Measurements from ENCODE around the gene NTM. TPM values are rescaled to one million over a fixed set of nuclear protein-coding genes. Genes with fewer than 3 reads are reported as not detected.

The NTM gene
- total RNA-seq, 1 experiment from 2014 or later: 16.4 TPM

DNA sequence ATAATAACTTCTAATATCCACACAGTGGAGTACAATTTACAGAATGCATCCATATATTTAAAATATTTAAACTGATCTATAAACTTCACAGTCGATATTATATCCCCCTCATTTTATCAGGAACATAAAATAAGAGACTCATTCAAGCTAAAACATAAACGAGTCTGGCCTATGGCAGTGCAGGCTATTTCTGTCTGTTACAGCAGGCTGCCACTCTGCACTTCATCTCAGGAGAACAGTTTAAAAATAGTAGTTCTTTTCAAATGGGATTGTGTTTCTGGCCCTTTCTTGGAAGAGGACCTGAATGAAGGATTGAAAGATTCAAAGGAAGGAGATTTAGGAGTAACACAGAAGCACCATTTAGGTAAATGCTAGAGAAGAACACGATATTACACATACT lies 915.7 kb downstream of the NTM start (continued):
- TF ChIP-seq, protein P1, sequence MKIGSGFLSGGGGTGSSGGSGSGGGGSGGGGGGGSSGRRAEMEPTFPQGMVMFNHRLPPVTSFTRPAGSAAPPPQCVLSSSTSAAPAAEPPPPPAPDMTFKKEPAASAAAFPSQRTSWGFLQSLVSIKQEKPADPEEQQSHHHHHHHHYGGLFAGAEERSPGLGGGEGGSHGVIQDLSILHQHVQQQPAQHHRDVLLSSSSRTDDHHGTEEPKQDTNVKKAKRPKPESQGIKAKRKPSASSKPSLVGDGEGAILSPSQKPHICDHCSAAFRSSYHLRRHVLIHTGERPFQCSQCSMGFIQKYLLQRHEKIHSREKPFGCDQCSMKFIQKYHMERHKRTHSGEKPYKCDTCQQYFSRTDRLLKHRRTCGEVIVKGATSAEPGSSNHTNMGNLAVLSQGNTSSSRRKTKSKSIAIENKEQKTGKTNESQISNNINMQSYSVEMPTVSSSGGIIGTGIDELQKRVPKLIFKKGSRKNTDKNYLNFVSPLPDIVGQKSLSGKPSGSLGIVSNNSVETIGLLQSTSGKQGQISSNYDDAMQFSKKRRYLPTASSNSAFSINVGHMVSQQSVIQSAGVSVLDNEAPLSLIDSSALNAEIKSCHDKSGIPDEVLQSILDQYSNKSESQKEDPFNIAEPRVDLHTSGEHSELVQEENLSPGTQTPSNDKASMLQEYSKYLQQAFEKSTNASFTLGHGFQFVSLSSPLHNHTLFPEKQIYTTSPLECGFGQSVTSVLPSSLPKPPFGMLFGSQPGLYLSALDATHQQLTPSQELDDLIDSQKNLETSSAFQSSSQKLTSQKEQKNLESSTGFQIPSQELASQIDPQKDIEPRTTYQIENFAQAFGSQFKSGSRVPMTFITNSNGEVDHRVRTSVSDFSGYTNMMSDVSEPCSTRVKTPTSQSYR (CRISPR knock-in tag; IDR thresholded peaks at IDR 0.05): no peak
- TF ChIP-seq, protein P2, sequence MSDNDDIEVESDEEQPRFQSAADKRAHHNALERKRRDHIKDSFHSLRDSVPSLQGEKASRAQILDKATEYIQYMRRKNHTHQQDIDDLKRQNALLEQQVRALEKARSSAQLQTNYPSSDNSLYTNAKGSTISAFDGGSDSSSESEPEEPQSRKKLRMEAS (CRISPR knock-in tag; IDR thresholded peaks at IDR 0.05): no peak
- TF ChIP-seq ATF1 (CRISPR knock-in tag; IDR thresholded peaks at IDR 0.05): no peak

DNA sequence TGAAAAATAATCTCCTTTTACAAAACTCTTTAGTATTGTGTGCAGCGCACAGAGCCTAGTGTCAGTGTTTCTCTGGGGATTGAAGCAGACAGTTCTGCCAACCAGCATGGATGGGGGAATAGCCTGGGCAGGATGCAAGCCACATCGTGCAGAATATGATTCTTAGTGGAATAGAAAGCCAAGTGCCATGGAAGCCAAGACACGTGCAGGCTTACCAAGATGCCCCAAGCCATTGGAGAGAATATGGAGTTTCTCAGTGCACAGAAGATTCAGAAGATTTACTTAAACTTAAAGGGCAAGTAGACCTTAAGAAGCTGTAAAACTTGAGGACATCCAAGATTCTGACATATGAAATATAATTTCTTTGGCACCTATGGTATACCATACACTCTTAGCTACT lies 917.6 kb downstream of the NTM start:
- ChIA-PET CTCF (interaction anchor here (2.2 kb wide), 1 partner anchor 12 kb away, joined by 7 read pairs; no protein-coding TSS in a partner anchor), POLR2A (no interaction called here)
- H3K36me3 Mint-ChIP-seq: no peaks in the 10 kb centered on the region
- ATAC-seq: no peak
- no peaks in the 10 kb centered on the region for H3K27me3 Mint-ChIP-seq (ENCODE audit: low read depth)
- no peak overlapping the region for H3K4me3 Mint-ChIP-seq
- TF ChIP-seq ZNF671 (CRISPR knock-in tag; IDR thresholded peaks at IDR 0.05): no peak
- TF ChIP-seq ZNF263 (CRISPR knock-in tag; IDR thresholded peaks at IDR 0.05; ENCODE audit: low read depth): no peak
- TF ChIP-seq ATF1 (CRISPR knock-in tag; IDR thresholded peaks at IDR 0.05): no peak
- TF ChIP-seq JAZF1 (CRISPR knock-in tag; IDR thresholded peaks at IDR 0.05): no peak
- TF ChIP-seq GRHL2 (CRISPR knock-in tag; IDR thresholded peaks at IDR 0.05; ENCODE audit: insufficient replicate concordance, severe bottlenecking): no peak
- TF ChIP-seq, protein P3, sequence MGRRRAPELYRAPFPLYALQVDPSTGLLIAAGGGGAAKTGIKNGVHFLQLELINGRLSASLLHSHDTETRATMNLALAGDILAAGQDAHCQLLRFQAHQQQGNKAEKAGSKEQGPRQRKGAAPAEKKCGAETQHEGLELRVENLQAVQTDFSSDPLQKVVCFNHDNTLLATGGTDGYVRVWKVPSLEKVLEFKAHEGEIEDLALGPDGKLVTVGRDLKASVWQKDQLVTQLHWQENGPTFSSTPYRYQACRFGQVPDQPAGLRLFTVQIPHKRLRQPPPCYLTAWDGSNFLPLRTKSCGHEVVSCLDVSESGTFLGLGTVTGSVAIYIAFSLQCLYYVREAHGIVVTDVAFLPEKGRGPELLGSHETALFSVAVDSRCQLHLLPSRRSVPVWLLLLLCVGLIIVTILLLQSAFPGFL (CRISPR knock-in tag; IDR thresholded peaks at IDR 0.05; ENCODE audit: borderline replicate concordance): no peak
- DNase-seq (ENCODE audit: low spot score): no peak
- H3K27ac Mint-ChIP-seq: no peak overlapping the region
- peaks cover 28% of the 10 kb centered on the region for H3K4me1 Mint-ChIP-seq
- no peaks in the 10 kb centered on the region for H3K9me3 Mint-ChIP-seq

DNA sequence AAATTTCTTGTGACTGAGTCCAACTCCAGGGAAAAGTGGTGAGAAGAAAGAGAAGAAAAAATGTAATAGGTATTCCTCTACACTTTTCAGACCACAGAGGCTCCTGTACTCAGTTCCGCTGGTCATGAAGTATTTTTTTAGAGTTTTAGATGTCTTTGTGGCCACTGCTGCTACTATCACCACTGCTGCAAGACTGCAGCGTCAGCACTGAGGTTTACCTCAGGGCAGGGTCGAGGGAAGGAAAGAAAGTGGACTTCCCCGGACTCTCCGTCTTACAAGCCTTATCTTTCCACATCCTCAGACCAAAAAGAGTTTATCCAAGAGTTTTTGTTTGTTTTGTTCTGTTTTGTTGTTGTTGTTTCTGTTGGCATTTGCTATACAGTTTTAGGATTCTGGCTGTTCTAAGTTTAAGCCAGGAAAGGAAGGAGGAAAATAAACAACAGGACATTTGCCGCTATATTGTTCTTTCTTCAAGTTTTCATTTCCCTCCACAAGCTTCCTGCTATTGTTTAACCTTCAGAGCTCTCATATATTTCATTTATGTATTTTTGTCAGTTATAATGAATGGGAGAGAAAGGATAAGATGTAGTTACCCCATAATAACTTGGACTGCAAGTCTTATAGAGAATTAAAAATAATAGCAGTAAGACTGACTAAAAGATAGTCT lies 919.3 kb downstream of the NTM start:
- H3K4me1 Mint-ChIP-seq: peaks cover 13% of the 10 kb centered on the region
- ATAC-seq (no peak), DNase-seq (ENCODE audit: low spot score) (no peak)
- no peak overlapping the region for H3K27ac Mint-ChIP-seq
- CTCF ChIA-PET: interaction anchor here (1.6 to 1.8 kb wide), 2 partner anchors 11 to 23 kb away, joined by 3 to 6 read pairs; no protein-coding TSS in a partner anchor
- POLR2A ChIA-PET: no interaction called here
- no peaks in the 10 kb centered on the region for H3K9me3 Mint-ChIP-seq
- no peak overlapping the region for H3K4me3 Mint-ChIP-seq
- H3K27me3 Mint-ChIP-seq (ENCODE audit: low read depth): no peaks in the 10 kb centered on the region
- no peaks in the 10 kb centered on the region for H3K36me3 Mint-ChIP-seq
- TF ChIP-seq ESRRA (CRISPR knock-in tag; IDR thresholded peaks at IDR 0.05; ENCODE audit: borderline replicate concordance) (no peak), FOXP1 (CRISPR knock-in tag; IDR thresholded peaks at IDR 0.05; ENCODE audit: borderline replicate concordance) (no peak), ELF4 (CRISPR knock-in tag; IDR thresholded peaks at IDR 0.05; ENCODE audit: low read depth) (no peak), TCF7 (CRISPR knock-in tag; IDR thresholded peaks at IDR 0.05; ENCODE audit: low read depth) (no peak), SMAD4 (CRISPR knock-in tag; IDR thresholded peaks at IDR 0.05) (no peak)
- TF ChIP-seq, protein P2 (CRISPR knock-in tag; IDR thresholded peaks at IDR 0.05): no peak
- TF ChIP-seq, protein P4, sequence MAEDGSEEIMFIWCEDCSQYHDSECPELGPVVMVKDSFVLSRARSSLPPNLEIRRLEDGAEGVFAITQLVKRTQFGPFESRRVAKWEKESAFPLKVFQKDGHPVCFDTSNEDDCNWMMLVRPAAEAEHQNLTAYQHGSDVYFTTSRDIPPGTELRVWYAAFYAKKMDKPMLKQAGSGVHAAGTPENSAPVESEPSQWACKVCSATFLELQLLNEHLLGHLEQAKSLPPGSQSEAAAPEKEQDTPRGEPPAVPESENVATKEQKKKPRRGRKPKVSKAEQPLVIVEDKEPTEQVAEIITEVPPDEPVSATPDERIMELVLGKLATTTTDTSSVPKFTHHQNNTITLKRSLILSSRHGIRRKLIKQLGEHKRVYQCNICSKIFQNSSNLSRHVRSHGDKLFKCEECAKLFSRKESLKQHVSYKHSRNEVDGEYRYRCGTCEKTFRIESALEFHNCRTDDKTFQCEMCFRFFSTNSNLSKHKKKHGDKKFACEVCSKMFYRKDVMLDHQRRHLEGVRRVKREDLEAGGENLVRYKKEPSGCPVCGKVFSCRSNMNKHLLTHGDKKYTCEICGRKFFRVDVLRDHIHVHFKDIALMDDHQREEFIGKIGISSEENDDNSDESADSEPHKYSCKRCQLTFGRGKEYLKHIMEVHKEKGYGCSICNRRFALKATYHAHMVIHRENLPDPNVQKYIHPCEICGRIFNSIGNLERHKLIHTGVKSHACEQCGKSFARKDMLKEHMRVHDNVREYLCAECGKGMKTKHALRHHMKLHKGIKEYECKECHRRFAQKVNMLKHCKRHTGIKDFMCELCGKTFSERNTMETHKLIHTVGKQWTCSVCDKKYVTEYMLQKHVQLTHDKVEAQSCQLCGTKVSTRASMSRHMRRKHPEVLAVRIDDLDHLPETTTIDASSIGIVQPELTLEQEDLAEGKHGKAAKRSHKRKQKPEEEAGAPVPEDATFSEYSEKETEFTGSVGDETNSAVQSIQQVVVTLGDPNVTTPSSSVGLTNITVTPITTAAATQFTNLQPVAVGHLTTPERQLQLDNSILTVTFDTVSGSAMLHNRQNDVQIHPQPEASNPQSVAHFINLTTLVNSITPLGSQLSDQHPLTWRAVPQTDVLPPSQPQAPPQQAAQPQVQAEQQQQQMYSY (CRISPR knock-in tag; IDR thresholded peaks at IDR 0.05): no peak
- TF ChIP-seq, protein P5, sequence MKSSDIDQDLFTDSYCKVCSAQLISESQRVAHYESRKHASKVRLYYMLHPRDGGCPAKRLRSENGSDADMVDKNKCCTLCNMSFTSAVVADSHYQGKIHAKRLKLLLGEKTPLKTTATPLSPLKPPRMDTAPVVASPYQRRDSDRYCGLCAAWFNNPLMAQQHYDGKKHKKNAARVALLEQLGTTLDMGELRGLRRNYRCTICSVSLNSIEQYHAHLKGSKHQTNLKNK (CRISPR knock-in tag; IDR thresholded peaks at IDR 0.05): no peak
- TF ChIP-seq, protein P6, sequence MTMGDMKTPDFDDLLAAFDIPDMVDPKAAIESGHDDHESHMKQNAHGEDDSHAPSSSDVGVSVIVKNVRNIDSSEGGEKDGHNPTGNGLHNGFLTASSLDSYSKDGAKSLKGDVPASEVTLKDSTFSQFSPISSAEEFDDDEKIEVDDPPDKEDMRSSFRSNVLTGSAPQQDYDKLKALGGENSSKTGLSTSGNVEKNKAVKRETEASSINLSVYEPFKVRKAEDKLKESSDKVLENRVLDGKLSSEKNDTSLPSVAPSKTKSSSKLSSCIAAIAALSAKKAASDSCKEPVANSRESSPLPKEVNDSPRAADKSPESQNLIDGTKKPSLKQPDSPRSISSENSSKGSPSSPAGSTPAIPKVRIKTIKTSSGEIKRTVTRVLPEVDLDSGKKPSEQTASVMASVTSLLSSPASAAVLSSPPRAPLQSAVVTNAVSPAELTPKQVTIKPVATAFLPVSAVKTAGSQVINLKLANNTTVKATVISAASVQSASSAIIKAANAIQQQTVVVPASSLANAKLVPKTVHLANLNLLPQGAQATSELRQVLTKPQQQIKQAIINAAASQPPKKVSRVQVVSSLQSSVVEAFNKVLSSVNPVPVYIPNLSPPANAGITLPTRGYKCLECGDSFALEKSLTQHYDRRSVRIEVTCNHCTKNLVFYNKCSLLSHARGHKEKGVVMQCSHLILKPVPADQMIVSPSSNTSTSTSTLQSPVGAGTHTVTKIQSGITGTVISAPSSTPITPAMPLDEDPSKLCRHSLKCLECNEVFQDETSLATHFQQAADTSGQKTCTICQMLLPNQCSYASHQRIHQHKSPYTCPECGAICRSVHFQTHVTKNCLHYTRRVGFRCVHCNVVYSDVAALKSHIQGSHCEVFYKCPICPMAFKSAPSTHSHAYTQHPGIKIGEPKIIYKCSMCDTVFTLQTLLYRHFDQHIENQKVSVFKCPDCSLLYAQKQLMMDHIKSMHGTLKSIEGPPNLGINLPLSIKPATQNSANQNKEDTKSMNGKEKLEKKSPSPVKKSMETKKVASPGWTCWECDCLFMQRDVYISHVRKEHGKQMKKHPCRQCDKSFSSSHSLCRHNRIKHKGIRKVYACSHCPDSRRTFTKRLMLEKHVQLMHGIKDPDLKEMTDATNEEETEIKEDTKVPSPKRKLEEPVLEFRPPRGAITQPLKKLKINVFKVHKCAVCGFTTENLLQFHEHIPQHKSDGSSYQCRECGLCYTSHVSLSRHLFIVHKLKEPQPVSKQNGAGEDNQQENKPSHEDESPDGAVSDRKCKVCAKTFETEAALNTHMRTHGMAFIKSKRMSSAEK (CRISPR knock-in tag; IDR thresholded peaks at IDR 0.05; ENCODE audit: borderline replicate concordance): no peak
